B cell (primary cell): ENCODE data around the gene MBD3L3. TPM values are rescaled to one million over a fixed set of nuclear protein-coding genes. Genes with fewer than 3 reads are reported as not detected.
"Not testable (repeated sequence)": the region's sequence is repeated elsewhere in the genome, so short reads cannot be mapped to it uniquely, and the experiment has no call there.

Source experiments
- ATAC-seq: fragments of 200-7000 bp; cut with Tn5 transposase; one replicate; pipeline ENCODE4 v1.10.0; 2021; ENCODE audit warnings: low read depth, mild to moderate bottlenecking, moderate number of reproducible peaks, moderate library complexity
- CTCF ChIA-PET: fragments of 350-600 bp; sonication (Branson Sonifier 250); formaldehyde crosslinking; loops from one replicate; lab custom pipeline; 2021; ENCODE audit warnings: antibody characterized with exemption, inconsistent platforms; lab: Charles Lee
- POLR2A ChIA-PET: fragments of 350-600 bp; sonication (Branson Sonifier 250); formaldehyde crosslinking; loops from one replicate; lab custom pipeline; 2021; ENCODE audit warnings: antibody characterized with exemption; lab: Charles Lee
- DNase-seq: peaks from one replicate; pipeline ENCODE4 v3.0.0; 2013
- H2AFZ ChIP-seq: 2 replicates; pipeline ENCODE4 v1.6.1; 2012; ENCODE audit warnings: mild to moderate bottlenecking, low read depth, low read length; ENCODE audit not compliant: insufficient read depth, poor library complexity, severe bottlenecking
- H3K27ac ChIP-seq, 2 donors: 1 replicate in 1 of 2; 2 replicates in 1 of 2; pipeline ENCODE4 v1.5.1; 2012 to 2013; ENCODE audit warnings: low read length in 2 of 2, mild to moderate bottlenecking in 2 of 2, moderate library complexity in 1 of 2
- H3K27me3 ChIP-seq, 4 experiments: fragments of 200-600 bp in 1 of 4; sonication (generic) in 1 of 4; replicated peaks in 1 of 4; 1 replicate in 2 of 4; 2 replicates in 2 of 4; pipeline versions ENCODE4 v1.6.1 to v1.7.0; 2013 to 2016; ENCODE audit warnings: low read length in 3 of 4, mild to moderate bottlenecking in 2 of 4, mixed read lengths in 1 of 4, moderate library complexity in 1 of 4; ENCODE audit not compliant: insufficient read depth in 4 of 4, control insufficient read depth in 3 of 4; ENCODE audit errors: control extremely low read depth in 1 of 4
- H3K36me3 ChIP-seq, 2 experiments: replicated peaks in 1 of 2; 1 replicate in 1 of 2; 2 replicates in 1 of 2; pipeline versions ENCODE4 v1.6.1 to v1.7.1; 2013; ENCODE audit warnings: low read length in 1 of 2; ENCODE audit not compliant: insufficient read depth in 2 of 2, control insufficient read depth in 1 of 2; ENCODE audit errors: control extremely low read depth in 1 of 2, extremely low read depth in 1 of 2
- H3K4me1 ChIP-seq, 2 donors: fragments of 200-600 bp in 1 of 2; sonication (generic) in 1 of 2; 1 replicate in 1 of 2; 2 replicates in 1 of 2; pipeline versions ENCODE4 v1.5.1 to v1.6.1; 2013 to 2017; ENCODE audit warnings: low read length in 2 of 2; ENCODE audit not compliant: control insufficient read depth in 2 of 2, insufficient read depth in 2 of 2
- H3K4me2 ChIP-seq: replicated peaks from 2 replicates; pipeline ENCODE3; 2012; ENCODE audit warnings: mild to moderate bottlenecking, low read depth, low read length; ENCODE audit not compliant: poor library complexity, severe bottlenecking
- H3K4me3 ChIP-seq, 5 experiments: fragments of 200-600 bp in 1 of 5; sonication (generic) in 1 of 5; 1 replicate in 3 of 5; 2 replicates in 2 of 5; pipeline versions ENCODE4 v1.5.1 to v1.7.0; 2011 to 2016; ENCODE audit warnings: low read length in 4 of 5, mild to moderate bottlenecking in 4 of 5, low read depth in 2 of 5, control low read depth in 1 of 5, moderate library complexity in 1 of 5; ENCODE audit not compliant: insufficient read depth in 1 of 5; ENCODE audit errors: control extremely low read depth in 1 of 5, extremely low read depth in 1 of 5
- H3K79me2 ChIP-seq: fragments of 200-600 bp; sonication (generic); one replicate; pipeline ENCODE4 v1.6.0; 2016; ENCODE audit warnings: low read length; ENCODE audit not compliant: control insufficient read depth, insufficient read depth
- H3K9ac ChIP-seq: fragments of 200-600 bp; sonication (generic); 2 replicates; pipeline ENCODE4 v1.6.1; 2017; ENCODE audit warnings: mild to moderate bottlenecking, low read length, moderate library complexity
- H3K9me3 ChIP-seq, 3 donors: one replicate each; pipeline versions ENCODE4 v1.6.1 to v1.7.1; 2013; ENCODE audit warnings: low read length in 2 of 3; ENCODE audit not compliant: control insufficient read depth in 2 of 3, insufficient read depth in 1 of 3; ENCODE audit errors: control extremely low read depth in 1 of 3
- H4K20me1 ChIP-seq: 2 replicates; pipeline ENCODE4 v1.6.0; 2012; ENCODE audit warnings: mild to moderate bottlenecking, low read length; ENCODE audit not compliant: insufficient read depth, control insufficient read depth, poor library complexity, severe bottlenecking
- H3K27ac Mint-ChIP-seq: one replicate; pipeline ENCODE4 v1.8.0; 2021; ENCODE audit warnings: mixed read lengths
- H3K27me3 Mint-ChIP-seq: one replicate; pipeline ENCODE4 v1.8.0; 2021; ENCODE audit warnings: mixed read lengths
- H3K4me1 Mint-ChIP-seq: one replicate; pipeline ENCODE4 v1.8.0; 2021; ENCODE audit warnings: mixed read lengths
- H3K4me3 Mint-ChIP-seq: one replicate; pipeline ENCODE4 v1.8.0; 2021; ENCODE audit warnings: mixed read lengths
- H3K9me3 Mint-ChIP-seq: one replicate; pipeline ENCODE4 v1.8.0; 2022; ENCODE audit warnings: mixed read lengths; ENCODE audit not compliant: insufficient read depth
- WGBS: methylation state at CpG from one replicate; pipeline ENCODE4 v1.1.5; 2013; ENCODE audit warnings: missing lambda C conversion rate; ENCODE audit not compliant: insufficient coverage; 5-methylcytosine and 5-hydroxymethylcytosine counted together
- intact Hi-C: fragments of 100-400 bp; cut with micrococcal nuclease; formaldehyde crosslinking; loops from one replicate; pipeline ENCODE4 v1.10.0; 2022
- polyA plus RNA-seq: library from polyadenylated mRNA; depleted of rRNA; stranded (reverse); fragments of >200 nt; gene quantifications from 2 replicates; pipeline ENCODE4 v1.2.3, GENCODE V29; 2012
- total RNA-seq, 2 donors: library from RNA; stranded (reverse); fragments of 120-200 nt in 1 of 2; gene quantifications; 1 replicate in 1 of 2; 2 replicates in 1 of 2; pipeline versions ENCODE4 v1.2.3 to v1.2.4, GENCODE V29; 2013 to 2022

MBD3L3 gene
- total and polyA plus RNA-seq, 2 donors (not counting 1 experiment from before 2014, with no cell fraction given), result not detected

DNA sequence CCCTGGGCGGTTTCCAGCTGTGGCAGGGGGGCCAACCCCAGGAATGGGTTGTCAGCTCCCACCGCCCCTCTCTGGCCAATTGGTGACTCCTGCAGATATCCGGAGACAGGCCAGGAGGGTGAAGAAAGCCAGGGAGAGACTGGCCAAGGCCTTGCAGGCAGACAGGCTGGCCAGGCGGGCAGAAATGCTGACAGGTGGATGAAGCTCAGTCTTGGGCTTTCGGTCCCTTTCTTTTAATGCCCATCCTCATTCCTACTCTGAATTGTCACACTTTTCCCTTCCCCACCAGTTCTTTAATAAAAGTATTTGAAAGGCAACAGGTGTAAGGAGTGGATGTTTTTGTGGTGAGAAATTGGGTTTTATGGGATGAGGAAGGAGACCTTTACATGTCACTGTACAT lies 7.1 kb downstream of the MBD3L3 start:
- POLR2A ChIA-PET, H3K9ac ChIP-seq: not testable (repeated sequence)

GRCh38 chr19:7049021-7049420 lies 9.5 kb downstream of the MBD3L3 start, which contains the start of gene MBD3L2:
TSS of gene MBD3L2 (plus strand) at chr19:7049321. CDS start at chr19:7049374, 53 bp downstream.
- H3K4me1 Mint-ChIP-seq, intact Hi-C loops, DNase-seq, H3K4me2 ChIP-seq, H2AFZ ChIP-seq, H3K27ac Mint-ChIP-seq, H3K27me3 ChIP-seq, ATAC-seq, H3K27ac ChIP-seq, CTCF ChIA-PET, POLR2A ChIA-PET, H3K9me3 ChIP-seq, H3K27me3 Mint-ChIP-seq, H3K4me3 Mint-ChIP-seq, H3K36me3 ChIP-seq, H3K4me3 ChIP-seq, H3K79me2 ChIP-seq, H3K9ac ChIP-seq, H3K9me3 Mint-ChIP-seq, H3K4me1 ChIP-seq, H4K20me1 ChIP-seq: not testable (repeated sequence)
- WGBS, result no CpG with 5 or more reads among the region's 7 CpGs

More for the DNA sequence above, 7.1 kb downstream of the MBD3L3 start:
- H4K20me1 ChIP-seq, H3K4me2 ChIP-seq, H3K9me3 ChIP-seq, H3K4me1 Mint-ChIP-seq, intact Hi-C loops, H2AFZ ChIP-seq, CTCF ChIA-PET, H3K4me1 ChIP-seq, H3K79me2 ChIP-seq, H3K4me3 Mint-ChIP-seq, H3K27me3 Mint-ChIP-seq, ATAC-seq, H3K4me3 ChIP-seq, H3K9me3 Mint-ChIP-seq, DNase-seq, H3K36me3 ChIP-seq, H3K27ac Mint-ChIP-seq, H3K27me3 ChIP-seq, H3K27ac ChIP-seq: not testable (repeated sequence)
- no CpG with 5 or more reads among the region's 5 CpGs for WGBS

DNA sequence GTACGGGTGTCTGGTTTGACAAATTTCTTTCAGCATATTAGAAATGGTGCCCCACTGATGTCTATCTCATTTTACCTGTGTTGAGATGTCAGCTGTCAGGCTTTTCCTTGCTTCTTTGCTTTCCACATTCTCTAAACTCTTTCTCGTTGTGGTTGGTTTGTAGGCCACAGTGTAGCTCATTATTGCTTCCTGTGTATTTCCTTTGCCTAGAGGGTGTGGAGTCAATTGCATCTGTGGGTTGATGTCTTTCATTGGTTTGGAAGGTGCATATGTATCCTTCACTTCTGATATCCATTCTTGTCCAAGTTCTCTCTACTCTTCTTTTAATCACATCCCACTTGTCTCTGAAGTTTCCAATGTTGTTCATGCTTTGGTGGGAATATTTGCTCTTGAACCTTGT lies 16.9 kb downstream of the MBD3L3 start:
- H3K27me3 Mint-ChIP-seq, H3K4me3 ChIP-seq, H2AFZ ChIP-seq, H3K27ac ChIP-seq, H3K9ac ChIP-seq, H3K9me3 ChIP-seq, H3K4me2 ChIP-seq, intact Hi-C loops, H3K4me1 ChIP-seq, H3K27ac Mint-ChIP-seq, H3K4me3 Mint-ChIP-seq, H3K36me3 ChIP-seq, H3K79me2 ChIP-seq, H4K20me1 ChIP-seq, ATAC-seq, CTCF ChIA-PET, POLR2A ChIA-PET, H3K9me3 Mint-ChIP-seq, DNase-seq, H3K4me1 Mint-ChIP-seq, H3K27me3 ChIP-seq: not testable (repeated sequence)
- WGBS, result no CpG with 5 or more reads among the region's 2 CpGs

GRCh38 chr19:7040079-7040478 lies 18.4 kb downstream of the MBD3L3 start, which contains the start of gene MBD3L4:
TSS of gene MBD3L4 (minus strand) at chr19:7040179. CDS start at chr19:7040144, 35 bp downstream.
- intact Hi-C loops, CTCF ChIA-PET, H3K9me3 Mint-ChIP-seq: not testable (repeated sequence)

More at GRCh38 chr19:7040079-7040478, 18.4 kb downstream of the MBD3L3 start, which contains the start of gene MBD3L4:
- H3K4me3 ChIP-seq, H3K4me3 Mint-ChIP-seq, H3K4me1 Mint-ChIP-seq, H3K9ac ChIP-seq, H3K4me1 ChIP-seq, DNase-seq, H3K27ac Mint-ChIP-seq, H3K4me2 ChIP-seq, H3K36me3 ChIP-seq, H3K27me3 Mint-ChIP-seq, H3K9me3 ChIP-seq, H4K20me1 ChIP-seq, H3K27me3 ChIP-seq, ATAC-seq, H3K27ac ChIP-seq, H3K79me2 ChIP-seq, H2AFZ ChIP-seq, POLR2A ChIA-PET: not testable (repeated sequence)
- no CpG with 5 or more reads among the region's 9 CpGs for WGBS
